K562 treated with DMSO at 1 percent for 4 hours (cell line): ENCODE data around the gene ZGPAT. TPM values are rescaled to one million over a fixed set of nuclear protein-coding genes. Genes with fewer than 3 reads are reported as not detected.

Experiments
- total RNA-seq: library from RNA; unstranded; fragments of 300-600 nt; gene quantifications from 2 replicates; pipeline ENCODE4 v1.2.3, GENCODE V29; 2022; ENCODE audit not compliant: insufficient read depth

Gene ZGPAT
- total RNA-seq: 7.8 and 13.9 TPM in 2 replicates

DNA sequence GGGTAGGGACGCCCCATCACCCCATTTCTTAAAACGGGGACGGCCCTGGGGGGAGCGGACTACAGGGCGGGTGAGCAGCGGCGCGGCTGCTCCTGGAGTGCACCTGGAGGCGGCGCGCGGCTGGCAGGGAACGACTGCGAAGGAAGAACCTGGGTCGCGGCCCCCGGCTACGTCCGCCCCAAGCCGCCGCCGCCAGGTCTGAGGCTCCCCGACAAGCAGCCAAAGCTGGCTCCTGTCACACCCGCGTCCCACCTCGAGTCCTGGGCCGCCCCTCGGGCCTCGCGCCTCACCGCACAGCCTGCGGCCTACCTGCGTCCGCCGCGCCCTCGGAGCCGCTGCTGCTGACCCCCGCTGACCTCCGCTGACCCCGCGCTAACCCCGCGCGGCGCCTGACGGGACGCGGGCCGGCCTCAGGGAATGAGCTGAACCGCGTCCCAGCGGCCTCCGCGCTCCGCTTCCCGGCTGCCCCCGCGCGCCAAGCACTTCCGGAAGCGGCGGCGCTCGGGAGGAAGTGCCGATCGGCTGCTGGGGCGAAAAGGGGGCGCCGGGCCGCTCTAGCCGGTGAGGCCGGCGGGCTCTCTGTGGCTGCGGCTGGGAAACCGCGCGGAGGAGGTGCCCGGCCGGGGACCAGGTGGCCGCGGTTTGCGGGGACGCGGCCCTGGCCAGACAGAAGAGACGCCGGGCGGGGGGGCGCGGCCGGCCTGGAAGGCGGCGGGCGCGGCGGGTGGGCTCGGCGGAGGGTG, at the start of gene ZGPAT, which contains the start of gene ARFRP1:
ZGPAT (plus strand) TSS at position 482 of the 743 bp plus-strand sequence. CDS start 542 bp downstream, outside the sequence.
ARFRP1 (minus strand) TSS at position 419 of the 743 bp plus-strand sequence. CDS start 885 bp downstream, outside the sequence.

GRCh38 chr20:63696628-63697356, 11.0 kb upstream of the ZGPAT start, which contains the start of gene TNFRSF6B:
TNFRSF6B (plus strand) TSS chr20:63696652; CDS start chr20:63696768, 116 bp downstream.

DNA sequence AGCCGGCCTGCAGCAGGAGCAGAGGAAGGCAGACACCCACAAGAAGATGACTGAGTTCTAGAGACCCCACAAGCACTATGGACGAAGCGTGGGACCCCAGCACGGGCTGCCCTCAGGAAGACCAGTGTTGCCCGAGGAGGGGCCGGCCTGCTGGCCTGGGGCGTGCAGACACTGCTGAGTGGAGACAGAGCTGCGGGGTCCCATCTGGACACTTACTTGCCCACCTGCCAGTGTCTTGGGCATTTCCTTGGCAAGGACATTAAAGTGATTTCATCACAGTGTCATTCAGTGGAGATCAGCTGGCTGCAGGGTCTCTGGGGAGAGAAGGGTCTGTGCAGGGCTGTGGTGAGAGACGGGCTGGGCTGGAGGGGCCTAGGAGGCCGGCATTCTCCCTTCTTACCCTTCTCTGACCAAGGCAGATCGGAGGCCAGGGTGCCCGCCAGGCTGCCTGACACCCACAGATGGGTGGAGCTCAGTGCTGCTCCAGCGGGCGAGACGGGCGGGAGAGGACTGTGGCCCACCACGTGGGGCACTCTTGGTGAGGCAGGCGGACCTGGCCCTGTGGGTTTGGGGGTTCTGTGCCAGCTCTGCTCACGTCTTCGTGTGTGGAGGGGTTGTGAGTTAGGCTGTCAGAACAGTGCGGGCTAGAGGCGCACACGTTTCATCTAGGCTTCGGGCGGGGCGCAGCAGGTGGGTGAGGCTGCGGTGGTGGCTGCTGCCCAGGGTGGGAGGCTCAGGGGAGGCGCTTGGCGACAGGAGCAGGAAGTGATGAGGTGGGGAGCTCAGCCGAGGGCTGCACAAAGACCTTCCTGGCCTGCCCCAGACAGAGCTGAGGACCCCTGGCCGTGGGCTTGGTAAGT, 28.2 kb downstream of the ZGPAT start, which contains the start of gene LIME1:
LIME1 (plus strand) TSS at position 806 of the 860 bp plus-strand sequence. CDS start 886 bp downstream, outside the sequence.

DNA sequence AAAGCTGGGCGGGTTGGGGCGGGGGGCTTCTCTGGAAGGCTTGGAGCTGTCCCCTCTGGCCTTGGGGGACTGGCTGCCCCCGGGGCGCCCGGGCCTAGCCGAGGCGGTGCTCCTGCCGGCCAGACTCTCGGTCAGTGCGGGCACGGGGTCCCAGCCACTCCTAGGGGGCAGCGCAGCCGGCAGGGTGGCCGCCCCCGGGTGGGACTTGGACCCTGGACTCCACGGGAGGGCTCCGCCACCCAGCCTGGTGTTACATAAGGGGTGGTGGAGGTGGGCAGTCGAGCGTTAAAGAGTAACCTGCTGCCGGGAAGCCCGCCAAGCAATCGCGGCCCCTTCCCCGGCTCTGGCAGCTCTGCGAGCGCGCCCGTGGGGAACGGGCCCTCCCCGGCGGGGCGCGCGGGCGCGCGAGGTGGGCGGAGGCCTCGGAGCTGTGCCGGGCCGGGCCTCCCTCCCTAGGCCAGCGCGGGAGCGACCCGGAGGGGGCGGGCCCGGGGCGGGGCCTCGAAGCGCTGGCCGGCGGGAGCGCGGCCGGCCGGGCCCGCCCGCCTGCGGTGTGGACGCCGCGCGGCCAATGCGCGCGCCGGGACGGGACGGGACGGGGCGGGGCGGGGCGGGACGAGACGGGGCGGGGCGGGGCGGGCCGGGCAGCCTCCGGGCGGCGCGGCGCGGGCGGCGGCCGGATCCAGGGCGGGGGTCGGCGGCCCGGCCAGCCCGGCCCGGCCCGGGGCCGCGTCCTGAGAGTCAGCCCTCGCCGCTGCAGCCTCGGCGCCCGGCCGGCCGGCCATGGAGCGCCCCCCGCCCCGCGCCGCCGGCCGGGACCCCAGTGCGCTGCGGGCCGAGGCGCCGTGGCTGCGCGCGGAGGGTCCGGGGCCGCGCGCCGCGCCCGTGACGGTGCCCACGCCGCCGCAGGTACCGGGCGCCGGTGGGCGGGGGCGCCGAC, 31.6 kb downstream of the ZGPAT start, which contains the start of gene SLC2A4RG:
SLC2A4RG (plus strand) TSS at position 647 of the 940 bp plus-strand sequence; CDS start at position 784, 137 bp downstream.

Other genes with a start within 250 kb of the ZGPAT start
- not detected in 2 replicates for gene KCNQ2, start 235.4 kb upstream of the ZGPAT start, total RNA-seq
- 79.2 and 82.8 TPM in 2 replicates for gene EEF1A2, start 209.0 kb upstream of the ZGPAT start, total RNA-seq
- gene PPDPF, start 187.3 kb upstream of the ZGPAT start, total RNA-seq: 97.8 and 102 TPM in 2 replicates
- gene PTK6, start 170.7 kb upstream of the ZGPAT start, total RNA-seq: not detected in 2 replicates
- gene SRMS, start 160.3 kb upstream of the ZGPAT start, total RNA-seq: not detected in 2 replicates
- gene FNDC11, start 153.9 kb upstream of the ZGPAT start, total RNA-seq: 0.27 TPM in 1 of 2 replicates, not detected in the other
- gene HELZ2, start 133.8 kb upstream of the ZGPAT start, total RNA-seq: 26.0 and 31.7 TPM in 2 replicates
- 9.0 and 9.1 TPM in 2 replicates for gene GMEB2, start 80.9 kb upstream of the ZGPAT start, total RNA-seq
- 12.4 and 14.0 TPM in 2 replicates for gene STMN3, start 54.6 kb upstream of the ZGPAT start, total RNA-seq
- gene RTEL1, start 49.7 kb upstream of the ZGPAT start, total RNA-seq: 8.6 TPM in 2 replicates
- gene TNFRSF6B, start 11.4 kb upstream of the ZGPAT start, total RNA-seq: 1.6 and 2.7 TPM in 2 replicates
- gene ARFRP1, start 63 bp upstream of the ZGPAT start, total RNA-seq: 25.5 and 28.4 TPM in 2 replicates
- 13.3 and 13.4 TPM in 2 replicates for gene LIME1, start 28.6 kb downstream of the ZGPAT start, total RNA-seq
- gene SLC2A4RG, start 31.7 kb downstream of the ZGPAT start, total RNA-seq: 33.3 and 40.7 TPM in 2 replicates
- gene ZBTB46, start 123.2 kb downstream of the ZGPAT start, total RNA-seq: 2.2 and 2.8 TPM in 2 replicates
- gene ABHD16B, start 153.5 kb downstream of the ZGPAT start, total RNA-seq: 4.8 and 6.2 TPM in 2 replicates
- gene TPD52L2, start 157.2 kb downstream of the ZGPAT start, total RNA-seq: 91.2 and 92.7 TPM in 2 replicates
- gene DNAJC5, start 187.1 kb downstream of the ZGPAT start, total RNA-seq: 29.7 and 35.4 TPM in 2 replicates
- gene UCKL1, start 248.4 kb downstream of the ZGPAT start, total RNA-seq: 47.8 and 52.1 TPM in 2 replicates